SK-N-SH treated with all-trans-retinoic acid at 6 μM for 48 hours (cell line): ENCODE measurements around the gene MIGA1.

Experiments used
- ATAC-seq: fragments of 200-7000 bp; cut with Tn5 transposase; 3 replicates; pipeline ENCODE4 v1.9.1; 2020; ENCODE audit warnings: mild to moderate bottlenecking, moderate library complexity
- ARNTL ChIP-seq: fragments of 450-650 bp; formaldehyde crosslinking; IDR thresholded peaks from 2 replicates; pipeline ENCODE4 v1.5.0; 2020; ENCODE audit warnings: low read depth, mild to moderate bottlenecking, moderate library complexity, borderline replicate concordance
- BACH2 ChIP-seq: fragments of 250-450 bp; sonication (Bioruptor Pico); IDR thresholded peaks from 2 replicates; pipeline ENCODE4 v1.9.0; 2021; ENCODE audit warnings: mild to moderate bottlenecking, borderline replicate concordance
- CSDC2 ChIP-seq: fragments of 250-450 bp; sonication (Bioruptor Pico); IDR thresholded peaks from 2 replicates; pipeline ENCODE4 v1.5.0; 2020; ENCODE audit warnings: mild to moderate bottlenecking, moderate library complexity
- GLIS3 ChIP-seq: fragments of 250-450 bp; sonication (Bioruptor Pico); IDR thresholded peaks from 2 replicates; pipeline ENCODE4 v1.5.0; 2020; ENCODE audit warnings: mild to moderate bottlenecking, moderate library complexity
- ISL1 ChIP-seq: fragments of 250-450 bp; sonication (Bioruptor Pico); IDR thresholded peaks from 2 replicates; pipeline ENCODE4 v2.1.2; 2022; ENCODE audit warnings: mild to moderate bottlenecking, moderate library complexity
- OSR1 ChIP-seq: fragments of 250-450 bp; sonication (Bioruptor Pico); IDR thresholded peaks from 2 replicates; pipeline ENCODE4 v1.8.0; 2022; ENCODE audit warnings: moderate library complexity, mild to moderate bottlenecking, inconsistent platforms
- PATZ1 ChIP-seq: fragments of 250-450 bp; sonication (Bioruptor Pico); IDR thresholded peaks from 2 replicates; pipeline ENCODE4 v1.8.0; 2020; ENCODE audit warnings: mild to moderate bottlenecking, moderate library complexity, borderline replicate concordance
- PPARA ChIP-seq: fragments of 250-450 bp; sonication (Bioruptor Pico); IDR thresholded peaks from 2 replicates; pipeline ENCODE4 v1.5.0; 2020; ENCODE audit warnings: mild to moderate bottlenecking, borderline replicate concordance
- RARB ChIP-seq: fragments of 250-450 bp; sonication (Bioruptor Pico); IDR thresholded peaks from 2 replicates; pipeline ENCODE4 v1.8.0; 2021; ENCODE audit warnings: mild to moderate bottlenecking, moderate library complexity
- SNAI2 ChIP-seq: fragments of 250-450 bp; sonication (Bioruptor Pico); IDR thresholded peaks from 2 replicates; pipeline ENCODE4 v1.5.0; 2020; ENCODE audit warnings: mild to moderate bottlenecking, moderate library complexity
- TOX ChIP-seq: fragments of 250-450 bp; sonication (Bioruptor Pico); IDR thresholded peaks from 2 replicates; pipeline ENCODE4 v1.8.0; 2021; ENCODE audit warnings: mild to moderate bottlenecking, moderate library complexity, borderline replicate concordance
- ZC3H10 ChIP-seq: fragments of 250-450 bp; sonication (Bioruptor Pico); IDR thresholded peaks from 2 replicates; pipeline ENCODE4 v1.5.1; 2021; ENCODE audit warnings: mild to moderate bottlenecking, moderate library complexity
- ZFP3 ChIP-seq: fragments of 250-450 bp; sonication (Bioruptor Pico); IDR thresholded peaks from 2 replicates; pipeline ENCODE4 v1.5.0; 2020; ENCODE audit warnings: mild to moderate bottlenecking, moderate library complexity
- ZFP30 ChIP-seq: fragments of 450-650 bp; formaldehyde crosslinking; IDR thresholded peaks from 2 replicates; pipeline ENCODE4 v1.5.0; 2022; ENCODE audit warnings: mild to moderate bottlenecking, moderate library complexity
- ZNF565 ChIP-seq: fragments of 450-650 bp; formaldehyde crosslinking; conservative IDR thresholded peaks from 2 replicates; pipeline ENCODE4 v1.5.0; 2020; ENCODE audit warnings: low read depth, mild to moderate bottlenecking, moderate library complexity
- ZNF70 ChIP-seq: fragments of 450-650 bp; formaldehyde crosslinking; IDR thresholded peaks from 2 replicates; pipeline ENCODE4 v1.5.0; 2020; ENCODE audit warnings: mild to moderate bottlenecking, moderate library complexity
- ZNF8 ChIP-seq: fragments of 450-650 bp; formaldehyde crosslinking; IDR thresholded peaks from 2 replicates; pipeline ENCODE4 v1.5.0; 2020; ENCODE audit warnings: mild to moderate bottlenecking, moderate library complexity
- TF ChIP-seq, protein P1 (sequence below): fragments of 250-450 bp; sonication (Bioruptor Pico); IDR thresholded peaks from 2 replicates; pipeline ENCODE4 v1.5.0; 2020; ENCODE audit warnings: mild to moderate bottlenecking, moderate library complexity
- TF ChIP-seq, protein P2 (sequence below): fragments of 250-450 bp; sonication (Bioruptor Pico); IDR thresholded peaks from 2 replicates; pipeline ENCODE4 v1.8.0; 2021; ENCODE audit warnings: low read depth, mild to moderate bottlenecking, moderate library complexity, borderline replicate concordance
- TF ChIP-seq, protein P3 (sequence below): fragments of 250-450 bp; sonication (Bioruptor Pico); IDR thresholded peaks from 2 replicates; pipeline ENCODE4 v1.5.1; 2020; ENCODE audit warnings: low read depth, mild to moderate bottlenecking, moderate library complexity

The MIGA1 gene

DNA sequence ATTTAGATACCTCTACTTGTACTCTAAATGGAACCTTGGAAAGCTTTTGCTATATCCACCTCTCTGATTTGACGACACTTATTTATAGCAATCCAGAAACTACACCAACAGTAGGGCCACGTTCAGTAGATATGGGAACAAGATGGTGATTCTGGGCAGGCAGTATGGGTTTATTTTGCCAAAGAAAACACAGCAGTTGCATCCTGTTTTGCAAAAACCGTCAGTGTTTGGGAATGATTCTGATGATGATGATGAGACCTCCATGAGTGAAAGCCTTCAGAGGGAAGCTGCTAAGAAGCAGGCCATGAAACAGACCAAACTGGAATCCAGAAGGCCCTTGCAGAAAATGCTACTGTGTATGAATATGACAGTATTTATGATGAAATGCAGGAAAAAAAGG is 67.5 kb downstream of the MIGA1 start:
- TF ChIP-seq ZC3H10 (CRISPR knock-in tag) (no peak), PPARA (CRISPR knock-in tag) (no peak), ISL1 (CRISPR knock-in tag) (no peak), ARNTL (CRISPR knock-in tag) (no peak)
- no peak for ATAC-seq

DNA sequence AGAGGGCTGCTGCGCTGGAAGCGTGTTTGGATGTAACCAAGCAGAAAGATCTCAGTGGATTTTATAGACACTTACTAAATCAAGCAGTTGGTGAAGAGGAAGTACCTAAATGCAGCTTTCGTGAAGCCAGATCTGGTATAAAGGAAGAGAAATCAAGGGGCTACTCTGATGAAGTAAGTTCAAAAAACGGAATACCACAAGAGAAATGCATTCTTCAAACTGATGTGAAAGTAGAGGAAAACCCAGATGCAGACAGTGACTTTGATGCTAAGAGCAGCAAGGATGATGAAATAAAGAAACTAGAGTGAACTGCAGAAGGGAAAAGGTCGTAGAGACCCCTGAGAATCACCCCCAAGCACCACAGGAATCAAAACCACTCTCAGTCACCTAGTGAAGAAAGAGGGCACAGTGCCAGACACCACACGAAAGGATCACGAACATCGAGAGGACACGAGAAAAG is 68.2 kb downstream of the MIGA1 start:
- no peak for ATAC-seq
- TF ChIP-seq TOX (CRISPR knock-in tag) (no peak), ISL1 (CRISPR knock-in tag) (no peak), BACH2 (CRISPR knock-in tag) (no peak), ZNF70 (CRISPR knock-in tag) (no peak), ARNTL (CRISPR knock-in tag) (no peak), ZC3H10 (CRISPR knock-in tag) (no peak), CSDC2 (CRISPR knock-in tag) (no peak), GLIS3 (CRISPR knock-in tag) (no peak), ZFP30 (CRISPR knock-in tag) (no peak), OSR1 (no peak), ZNF8 (CRISPR knock-in tag) (no peak), ZFP3 (CRISPR knock-in tag) (no peak), PATZ1 (CRISPR knock-in tag) (no peak), SNAI2 (CRISPR knock-in tag) (no peak)
- TF ChIP-seq, protein P1, sequence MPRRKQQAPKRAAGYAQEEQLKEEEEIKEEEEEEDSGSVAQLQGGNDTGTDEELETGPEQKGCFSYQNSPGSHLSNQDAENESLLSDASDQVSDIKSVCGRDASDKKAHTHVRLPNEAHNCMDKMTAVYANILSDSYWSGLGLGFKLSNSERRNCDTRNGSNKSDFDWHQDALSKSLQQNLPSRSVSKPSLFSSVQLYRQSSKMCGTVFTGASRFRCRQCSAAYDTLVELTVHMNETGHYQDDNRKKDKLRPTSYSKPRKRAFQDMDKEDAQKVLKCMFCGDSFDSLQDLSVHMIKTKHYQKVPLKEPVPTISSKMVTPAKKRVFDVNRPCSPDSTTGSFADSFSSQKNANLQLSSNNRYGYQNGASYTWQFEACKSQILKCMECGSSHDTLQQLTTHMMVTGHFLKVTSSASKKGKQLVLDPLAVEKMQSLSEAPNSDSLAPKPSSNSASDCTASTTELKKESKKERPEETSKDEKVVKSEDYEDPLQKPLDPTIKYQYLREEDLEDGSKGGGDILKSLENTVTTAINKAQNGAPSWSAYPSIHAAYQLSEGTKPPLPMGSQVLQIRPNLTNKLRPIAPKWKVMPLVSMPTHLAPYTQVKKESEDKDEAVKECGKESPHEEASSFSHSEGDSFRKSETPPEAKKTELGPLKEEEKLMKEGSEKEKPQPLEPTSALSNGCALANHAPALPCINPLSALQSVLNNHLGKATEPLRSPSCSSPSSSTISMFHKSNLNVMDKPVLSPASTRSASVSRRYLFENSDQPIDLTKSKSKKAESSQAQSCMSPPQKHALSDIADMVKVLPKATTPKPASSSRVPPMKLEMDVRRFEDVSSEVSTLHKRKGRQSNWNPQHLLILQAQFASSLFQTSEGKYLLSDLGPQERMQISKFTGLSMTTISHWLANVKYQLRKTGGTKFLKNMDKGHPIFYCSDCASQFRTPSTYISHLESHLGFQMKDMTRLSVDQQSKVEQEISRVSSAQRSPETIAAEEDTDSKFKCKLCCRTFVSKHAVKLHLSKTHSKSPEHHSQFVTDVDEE (CRISPR knock-in tag): no peak
- TF ChIP-seq, protein P2, sequence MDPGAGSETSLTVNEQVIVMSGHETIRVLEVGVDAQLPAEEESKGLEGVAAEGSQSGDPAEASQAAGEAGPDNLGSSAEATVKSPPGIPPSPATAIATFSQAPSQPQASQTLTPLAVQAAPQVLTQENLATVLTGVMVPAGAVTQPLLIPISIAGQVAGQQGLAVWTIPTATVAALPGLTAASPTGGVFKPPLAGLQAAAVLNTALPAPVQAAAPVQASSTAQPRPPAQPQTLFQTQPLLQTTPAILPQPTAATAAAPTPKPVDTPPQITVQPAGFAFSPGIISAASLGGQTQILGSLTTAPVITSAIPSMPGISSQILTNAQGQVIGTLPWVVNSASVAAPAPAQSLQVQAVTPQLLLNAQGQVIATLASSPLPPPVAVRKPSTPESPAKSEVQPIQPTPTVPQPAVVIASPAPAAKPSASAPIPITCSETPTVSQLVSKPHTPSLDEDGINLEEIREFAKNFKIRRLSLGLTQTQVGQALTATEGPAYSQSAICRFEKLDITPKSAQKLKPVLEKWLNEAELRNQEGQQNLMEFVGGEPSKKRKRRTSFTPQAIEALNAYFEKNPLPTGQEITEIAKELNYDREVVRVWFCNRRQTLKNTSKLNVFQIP (CRISPR knock-in tag): no peak

- no peak for ATAC-seq
- no peak for TF ChIP-seq BACH2 (CRISPR knock-in tag)
- no peak for TF ChIP-seq TOX (CRISPR knock-in tag)
- no peak for TF ChIP-seq PATZ1 (CRISPR knock-in tag)
- TF ChIP-seq PPARA (CRISPR knock-in tag): no peak
- no peak for TF ChIP-seq ZFP3 (CRISPR knock-in tag)
- TF ChIP-seq CSDC2 (CRISPR knock-in tag): no peak
- TF ChIP-seq, protein P2 (CRISPR knock-in tag): no peak
- TF ChIP-seq, protein P3, sequence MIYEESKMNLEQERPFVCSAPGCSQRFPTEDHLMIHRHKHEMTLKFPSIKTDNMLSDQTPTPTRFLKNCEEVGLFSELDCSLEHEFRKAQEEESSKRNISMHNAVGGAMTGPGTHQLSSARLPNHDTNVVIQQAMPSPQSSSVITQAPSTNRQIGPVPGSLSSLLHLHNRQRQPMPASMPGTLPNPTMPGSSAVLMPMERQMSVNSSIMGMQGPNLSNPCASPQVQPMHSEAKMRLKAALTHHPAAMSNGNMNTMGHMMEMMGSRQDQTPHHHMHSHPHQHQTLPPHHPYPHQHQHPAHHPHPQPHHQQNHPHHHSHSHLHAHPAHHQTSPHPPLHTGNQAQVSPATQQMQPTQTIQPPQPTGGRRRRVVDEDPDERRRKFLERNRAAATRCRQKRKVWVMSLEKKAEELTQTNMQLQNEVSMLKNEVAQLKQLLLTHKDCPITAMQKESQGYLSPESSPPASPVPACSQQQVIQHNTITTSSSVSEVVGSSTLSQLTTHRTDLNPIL: no peak
- no peak for TF ChIP-seq ZNF70 (CRISPR knock-in tag)
- no peak for TF ChIP-seq ZNF565 (CRISPR knock-in tag)
- TF ChIP-seq OSR1: no peak
- no peak for TF ChIP-seq ZC3H10 (CRISPR knock-in tag)
- TF ChIP-seq ZNF8 (CRISPR knock-in tag): no peak
- TF ChIP-seq ARNTL (CRISPR knock-in tag): no peak
- no peak for TF ChIP-seq ISL1 (CRISPR knock-in tag)
- TF ChIP-seq RARB: no peak
- TF ChIP-seq GLIS3 (CRISPR knock-in tag): no peak
Observed at GRCh38 chr1:77850082-77850481, 70.6 kb downstream of the MIGA1 start.
